ENCODE data around the gene RNF213.

- no peak for TF ChIP-seq CTCF (IDR thresholded peaks at IDR 0.05)
- no peak for TF ChIP-seq POLR2A (IDR thresholded peaks at IDR 0.05)
Measured at GRCh38 chr17:80424261-80424660, 163.6 kb downstream of the RNF213 start.
